ENCODE results near the gene PACRG. TPM values are rescaled to one million over a fixed set of nuclear protein-coding genes. Genes with fewer than 3 reads are reported as not detected.

PACRG gene
- total and polyA plus RNA-seq, 2 of the 4 experiments (the other 2 are of a cell fraction) = not detected

DNA sequence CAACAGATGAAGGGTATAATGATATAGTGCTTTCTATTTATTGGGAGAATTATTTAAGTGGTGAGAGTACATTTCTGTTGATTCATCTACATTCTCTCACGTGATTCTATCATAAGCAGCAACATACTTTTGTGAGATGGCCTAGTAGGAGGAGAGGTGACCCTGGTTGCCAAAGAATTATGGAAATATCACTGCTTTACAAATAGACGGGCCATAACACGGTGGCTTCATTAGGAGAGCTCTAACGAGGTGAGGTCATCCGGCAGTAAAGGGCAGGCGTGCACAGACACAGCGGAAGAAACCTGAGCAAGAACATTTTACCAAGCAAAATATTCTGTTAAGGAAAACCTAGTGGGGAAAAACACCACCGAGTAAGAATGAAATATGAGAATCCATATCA lies 349.4 kb downstream of the PACRG start:
- ATAC-seq (ENCODE audit: low read depth) = no peak
- no peaks in the 10 kb centered on the region for H3K4me1 ChIP-seq (ENCODE audit: control insufficient read depth, insufficient read depth, low read length)
- H2AFZ ChIP-seq (replicated peaks; ENCODE audit: low read length, poor library complexity) = no peak overlapping the region
- no peak overlapping the region for H3K4me2 ChIP-seq (ENCODE audit: low read depth, low read length)
- no peak overlapping the region for H3K14ac ChIP-seq (replicated peaks; ENCODE audit: low read depth, low read length)
- TF ChIP-seq, protein P1, sequence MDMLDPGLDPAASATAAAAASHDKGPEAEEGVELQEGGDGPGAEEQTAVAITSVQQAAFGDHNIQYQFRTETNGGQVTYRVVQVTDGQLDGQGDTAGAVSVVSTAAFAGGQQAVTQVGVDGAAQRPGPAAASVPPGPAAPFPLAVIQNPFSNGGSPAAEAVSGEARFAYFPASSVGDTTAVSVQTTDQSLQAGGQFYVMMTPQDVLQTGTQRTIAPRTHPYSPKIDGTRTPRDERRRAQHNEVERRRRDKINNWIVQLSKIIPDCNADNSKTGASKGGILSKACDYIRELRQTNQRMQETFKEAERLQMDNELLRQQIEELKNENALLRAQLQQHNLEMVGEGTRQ (IDR thresholded peaks at IDR 0.05; ENCODE audit: low read depth, low read length) = no peak
- H2AK5ac ChIP-seq (ENCODE audit: low read depth, low read length) = no peak overlapping the region
- no peak overlapping the region for H2BK120ac ChIP-seq (ENCODE audit: low read depth, low read length)
- CTCF ChIA-PET = no interaction called here
- no peak overlapping the region for H4K8ac ChIP-seq (ENCODE audit: low read depth in 2 of 2, low read length in 2 of 2)
- no peak overlapping the region for H2AK9ac ChIP-seq (replicated peaks; ENCODE audit: low read depth, low read length, poor library complexity)
- H2BK15ac ChIP-seq (ENCODE audit: low read depth, low read length) = no peak overlapping the region
- H2BK5ac ChIP-seq (ENCODE audit: low read depth, low read length, poor library complexity, severe bottlenecking) = no peak overlapping the region
- DNase-seq = no peak
- intact Hi-C loops (cut with micrococcal nuclease) = no loop called here
- H3K4ac ChIP-seq (ENCODE audit: low read depth, low read length) = no peak overlapping the region
- BruUV-seq (replicated peaks) = no TSS peak
- H3K18ac ChIP-seq (ENCODE audit: low read depth, low read length) = no peak overlapping the region
- H3K27me3 ChIP-seq (ENCODE audit: control insufficient read depth, insufficient read depth, low read length) = no peaks in the 10 kb centered on the region
- in situ Hi-C loops (cut with MboI; ENCODE audit: low sequenced_read_pairs) = no loop called here
- H3K56ac ChIP-seq (ENCODE audit: extremely low read depth, insufficient read depth, low read length) = no peak overlapping the region
- H4K20me1 ChIP-seq (ENCODE audit: insufficient read depth, low read length) = no peaks in the 10 kb centered on the region
- no peak overlapping the region for H4K5ac ChIP-seq (ENCODE audit: low read depth, low read length)
- no peaks in the 10 kb centered on the region for H3K9me1 ChIP-seq (ENCODE audit: insufficient read depth, low read length)
- H2BK20ac ChIP-seq (ENCODE audit: low read depth, low read length) = no peak overlapping the region
- POLR2A ChIA-PET (ENCODE audit: unreplicated experiment) = no interaction called here
- no peaks in the 10 kb centered on the region for H3K79me1 ChIP-seq (ENCODE audit: low read depth in 1 of 2, low read length in 2 of 2)
- H3K4me3 ChIP-seq (ENCODE audit: insufficient read depth, low read depth, low read length) = no peak overlapping the region
- H3K9ac ChIP-seq (ENCODE audit: low read depth, low read length) = no peak overlapping the region
- H4K91ac ChIP-seq (ENCODE audit: insufficient read depth, low read depth, low read length) = no peak overlapping the region
- dilution Hi-C loops (cut with HindIII; ENCODE audit: low sequenced_read_pairs, unreplicated experiment) = no loop called here
- peaks cover 11% of the 10 kb centered on the region for H3K9me3 ChIP-seq (ENCODE audit: control insufficient read depth, insufficient read depth, low read length)
- no peak overlapping the region for H3K27ac ChIP-seq (ENCODE audit: insufficient read depth, low read length)
- no CpG with 5 or more reads among the region's 8 CpGs for whole genome bisulfite sequencing, 2 experiments (ENCODE audit: extremely low coverage in 2 of 2, insufficient read length in 1 of 2)
- no peaks in the 10 kb centered on the region for H3K36me3 ChIP-seq (ENCODE audit: control insufficient read depth, insufficient read depth, low read length)
- H3K23ac ChIP-seq (ENCODE audit: low read depth, low read length) = no peak overlapping the region
